ENCODE measurements around the gene AP2A2. TPM values are rescaled to one million over a fixed set of nuclear protein-coding genes. Genes with fewer than 3 reads are reported as not detected.

AP2A2 gene
- total RNA-seq, 1 donor from 2014 or later, result 91.4 TPM

- no peak for DNase-seq (ENCODE audit: low read depth)
- Histone ChIP-seq H3K36me3 (ENCODE audit: control insufficient read depth, insufficient read depth, low read length) (no peaks in the 10 kb centered on the region), H3K4me3 (ENCODE audit: low read depth, low read length) (no peak overlapping the region), H3K27me3 (ENCODE audit: control insufficient read depth, insufficient read depth, low read length) (peaks cover 21% of the 10 kb centered on the region)
- TF ChIP-seq CTCF (IDR thresholded peaks at IDR 0.05; ENCODE audit: insufficient read depth, low read length, poor library complexity, severe bottlenecking), result no peak
These were observed 110.1 kb downstream of the AP2A2 start for GRCh38 chr11:1035577-1036283.

- DNase-seq (ENCODE audit: low read depth), result no peak
- no peaks in the 10 kb centered on the region for H3K36me3 ChIP-seq (ENCODE audit: control insufficient read depth, insufficient read depth, low read length)
- TF ChIP-seq CTCF (IDR thresholded peaks at IDR 0.05; ENCODE audit: insufficient read depth, low read length, poor library complexity, severe bottlenecking), result no peak
- H3K27me3 ChIP-seq (ENCODE audit: control insufficient read depth, insufficient read depth, low read length), result peaks cover 21% of the 10 kb centered on the region
- H3K4me3 ChIP-seq (ENCODE audit: low read depth, low read length), result no peak within 1 kb of the TSS
These were observed 110.7 kb downstream of the AP2A2 start, which contains the start of gene MUC6 for GRCh38 chr11:1036303-1036923. MUC6 (minus strand) TSS chr11:1036718; CDS start chr11:1036655, 63 bp downstream.

- no peak for DNase-seq (ENCODE audit: low read depth)
- Histone ChIP-seq H3K4me3 (ENCODE audit: low read depth, low read length) (no peak overlapping the region), H3K27me3 (ENCODE audit: control insufficient read depth, insufficient read depth, low read length) (peaks cover 21% of the 10 kb centered on the region), H3K36me3 (ENCODE audit: control insufficient read depth, insufficient read depth, low read length) (no peaks in the 10 kb centered on the region)
- TF ChIP-seq CTCF (IDR thresholded peaks at IDR 0.05; ENCODE audit: insufficient read depth, low read length, poor library complexity, severe bottlenecking), result no peak
These were observed 111.3 kb downstream of the AP2A2 start for GRCh38 chr11:1036931-1037330.

- no peak overlapping the region for H3K4me3 ChIP-seq (ENCODE audit: low read depth, low read length)
- no peak for TF ChIP-seq CTCF (IDR thresholded peaks at IDR 0.05; ENCODE audit: insufficient read depth, low read length, poor library complexity, severe bottlenecking)
- peaks cover 21% of the 10 kb centered on the region for H3K27me3 ChIP-seq (ENCODE audit: control insufficient read depth, insufficient read depth, low read length)
- H3K36me3 ChIP-seq (ENCODE audit: control insufficient read depth, insufficient read depth, low read length), result no peaks in the 10 kb centered on the region
- DNase-seq (ENCODE audit: low read depth), result no peak
These were observed 111.9 kb downstream of the AP2A2 start for GRCh38 chr11:1037506-1038055.

GRCh38 chr11:1038361-1038760 lies 112.7 kb downstream of the AP2A2 start:
- Histone ChIP-seq H3K4me3 (ENCODE audit: low read depth, low read length) (no peak overlapping the region), H3K27me3 (ENCODE audit: control insufficient read depth, insufficient read depth, low read length) (peaks cover 21% of the 10 kb centered on the region), H3K36me3 (ENCODE audit: control insufficient read depth, insufficient read depth, low read length) (no peaks in the 10 kb centered on the region)
- TF ChIP-seq CTCF (IDR thresholded peaks at IDR 0.05; ENCODE audit: insufficient read depth, low read length, poor library complexity, severe bottlenecking), result no peak
- DNase-seq (ENCODE audit: low read depth), result no peak
